Measurements from ENCODE around the gene LMF1. TPM values are rescaled to one million over a fixed set of nuclear protein-coding genes. Genes with fewer than 3 reads are reported as not detected.
"Not testable (repeated sequence)": the region's sequence is repeated elsewhere in the genome, so short reads cannot be mapped to it uniquely, and the experiment has no call there.

Gene LMF1
- total and polyA plus RNA-seq, 2 donors (not counting 1 experiment from before 2014, with no cell fraction given): 36.4 to 63.2 TPM

GRCh38 chr16:959232-960040 lies 11.3 kb downstream of the LMF1 start:
- ATAC-seq (ENCODE audit: low read depth): no peak
- H3K4me3 ChIP-seq (ENCODE audit: control extremely low read depth in 1 of 5, extremely low read depth in 1 of 5, insufficient read depth in 1 of 5, low read depth in 2 of 5, low read length in 4 of 5): no peak overlapping the region
- DNase-seq: no peak
- H3K27me3 ChIP-seq (replicated peaks in 1 of 4; ENCODE audit: control extremely low read depth in 1 of 4, control insufficient read depth in 3 of 4, insufficient read depth in 4 of 4, low read length in 3 of 4): no peaks in the 10 kb centered on the region
- no peaks in the 10 kb centered on the region for H3K9me3 ChIP-seq (ENCODE audit: control extremely low read depth in 1 of 3, control insufficient read depth in 2 of 3, insufficient read depth in 1 of 3, low read length in 2 of 3)
- Mint-ChIP-seq H3K27ac (no peak overlapping the region), H3K9me3 (ENCODE audit: insufficient read depth) (no peaks in the 10 kb centered on the region), H3K4me3 (no peak overlapping the region), H3K4me1 (peaks cover 5% of the 10 kb centered on the region), H3K27me3 (no peaks in the 10 kb centered on the region)
- intact Hi-C loops (cut with micrococcal nuclease): no loop called here
- peaks cover 8% of the 10 kb centered on the region for H3K79me2 ChIP-seq (ENCODE audit: control insufficient read depth, insufficient read depth, low read length)
- no peaks in the 10 kb centered on the region for H3K4me1 ChIP-seq (ENCODE audit: control insufficient read depth in 2 of 2, insufficient read depth in 2 of 2, low read length in 2 of 2)
- TF ChIP-seq CTCF (IDR thresholded peaks at IDR 0.05): no peak
- no peak for TF ChIP-seq EZH2 (IDR thresholded peaks at IDR 0.05; ENCODE audit: borderline replicate concordance, insufficient read depth, low read depth, low read length, poor library complexity, severe bottlenecking)
- 96% methylated on average over 23 of the region's 24 CpGs for WGBS (ENCODE audit: insufficient coverage)
- no peak overlapping the region for H3K4me2 ChIP-seq (replicated peaks; ENCODE audit: low read depth, low read length, poor library complexity, severe bottlenecking)
- no peak overlapping the region for H2AFZ ChIP-seq (ENCODE audit: insufficient read depth, low read depth, low read length, poor library complexity, severe bottlenecking)
- CTCF ChIA-PET: no interaction called here
- no peak overlapping the region for H3K27ac ChIP-seq (ENCODE audit: low read length in 2 of 2)
- POLR2A ChIA-PET: no interaction called here
- H3K36me3 ChIP-seq (replicated peaks in 1 of 2; ENCODE audit: control extremely low read depth in 1 of 2, control insufficient read depth in 1 of 2, extremely low read depth in 1 of 2, insufficient read depth in 2 of 2, low read length in 1 of 2): no peaks in the 10 kb centered on the region
- peaks cover 8% of the 10 kb centered on the region for H4K20me1 ChIP-seq (ENCODE audit: control insufficient read depth, insufficient read depth, low read length, poor library complexity, severe bottlenecking)
- no peak overlapping the region for H3K9ac ChIP-seq (ENCODE audit: low read length)

- H3K4me1 ChIP-seq (ENCODE audit: control insufficient read depth in 2 of 2, insufficient read depth in 2 of 2, low read length in 2 of 2); H2AFZ ChIP-seq (ENCODE audit: insufficient read depth, low read depth, low read length, poor library complexity, severe bottlenecking); H3K9ac ChIP-seq (ENCODE audit: low read length); H3K27me3 Mint-ChIP-seq; H3K27ac ChIP-seq (ENCODE audit: low read length in 2 of 2); ATAC-seq (ENCODE audit: low read depth); H3K4me1 Mint-ChIP-seq; H3K9me3 ChIP-seq (ENCODE audit: control extremely low read depth in 1 of 3, control insufficient read depth in 2 of 3, insufficient read depth in 1 of 3, low read length in 2 of 3); H3K4me3 Mint-ChIP-seq; CTCF ChIA-PET; H3K27me3 ChIP-seq (replicated peaks in 1 of 4; ENCODE audit: control extremely low read depth in 1 of 4, control insufficient read depth in 3 of 4, insufficient read depth in 4 of 4, low read length in 3 of 4); POLR2A ChIA-PET; intact Hi-C loops (cut with micrococcal nuclease); DNase-seq; H3K9me3 Mint-ChIP-seq (ENCODE audit: insufficient read depth); H3K4me3 ChIP-seq (ENCODE audit: control extremely low read depth in 1 of 5, extremely low read depth in 1 of 5, insufficient read depth in 1 of 5, low read depth in 2 of 5, low read length in 4 of 5); H3K4me2 ChIP-seq (replicated peaks; ENCODE audit: low read depth, low read length, poor library complexity, severe bottlenecking); H3K27ac Mint-ChIP-seq: not testable (repeated sequence)
- Histone ChIP-seq H3K79me2 (ENCODE audit: control insufficient read depth, insufficient read depth, low read length) (peaks cover 32% of the 10 kb centered on the region), H4K20me1 (ENCODE audit: control insufficient read depth, insufficient read depth, low read length, poor library complexity, severe bottlenecking) (peaks cover 11% of the 10 kb centered on the region), H3K36me3 (replicated peaks in 1 of 2; ENCODE audit: control extremely low read depth in 1 of 2, control insufficient read depth in 1 of 2, extremely low read depth in 1 of 2, insufficient read depth in 2 of 2, low read length in 1 of 2) (peaks cover 0 to 20% of the 10 kb centered on the region in 2 experiments)
- WGBS (ENCODE audit: insufficient coverage): 97% methylated on average over 9 of the region's 27 CpGs
These were observed 15.0 kb downstream of the LMF1 start for GRCh38 chr16:955766-956165.

- H4K20me1 ChIP-seq (ENCODE audit: control insufficient read depth, insufficient read depth, low read length, poor library complexity, severe bottlenecking): peaks cover 11% of the 10 kb centered on the region
- intact Hi-C loops (cut with micrococcal nuclease); H2AFZ ChIP-seq (ENCODE audit: insufficient read depth, low read depth, low read length, poor library complexity, severe bottlenecking); H3K4me3 Mint-ChIP-seq; H3K4me2 ChIP-seq (replicated peaks; ENCODE audit: low read depth, low read length, poor library complexity, severe bottlenecking); POLR2A ChIA-PET; H3K9ac ChIP-seq (ENCODE audit: low read length); H3K27ac ChIP-seq (ENCODE audit: low read length in 2 of 2); H3K4me1 Mint-ChIP-seq; ATAC-seq (ENCODE audit: low read depth); H3K9me3 Mint-ChIP-seq (ENCODE audit: insufficient read depth); H3K27me3 Mint-ChIP-seq; H3K27ac Mint-ChIP-seq; CTCF ChIA-PET; H3K27me3 ChIP-seq (replicated peaks in 1 of 4; ENCODE audit: control extremely low read depth in 1 of 4, control insufficient read depth in 3 of 4, insufficient read depth in 4 of 4, low read length in 3 of 4); H3K9me3 ChIP-seq (ENCODE audit: control extremely low read depth in 1 of 3, control insufficient read depth in 2 of 3, insufficient read depth in 1 of 3, low read length in 2 of 3); H3K4me3 ChIP-seq (ENCODE audit: control extremely low read depth in 1 of 5, extremely low read depth in 1 of 5, insufficient read depth in 1 of 5, low read depth in 2 of 5, low read length in 4 of 5); H3K4me1 ChIP-seq (ENCODE audit: control insufficient read depth in 2 of 2, insufficient read depth in 2 of 2, low read length in 2 of 2); DNase-seq: not testable (repeated sequence)
- 96% methylated on average over 2 of the region's 7 CpGs for WGBS (ENCODE audit: insufficient coverage)
- H3K36me3 ChIP-seq (replicated peaks in 1 of 2; ENCODE audit: control extremely low read depth in 1 of 2, control insufficient read depth in 1 of 2, extremely low read depth in 1 of 2, insufficient read depth in 2 of 2, low read length in 1 of 2): peaks cover 0 to 20% of the 10 kb centered on the region in 2 experiments
- H3K79me2 ChIP-seq (ENCODE audit: control insufficient read depth, insufficient read depth, low read length): peaks cover 26% of the 10 kb centered on the region
These were observed 17.0 kb downstream of the LMF1 start for GRCh38 chr16:953818-954217.

Measured in B cell (primary cell).